HepG2 (cell line): ENCODE measurements around the gene NIPSNAP3A. TPM values are rescaled to one million over a fixed set of nuclear protein-coding genes. Genes with fewer than 3 reads are reported as not detected.
A peak's percentile ranks its signal among the peaks of the same experiment; 100 is the strongest.

Experiments used
- FOXO1 ChIP-seq: sonication (generic); formaldehyde crosslinking; IDR thresholded peaks from 2 replicates; pipeline ENCODE4 v1.4.0; 2020; ENCODE audit warnings: missing genetic modification reagents
- KDM5A ChIP-seq: fragments of 200-600 bp; sonication (generic); IDR thresholded peaks from 2 replicates; pipeline ENCODE4 v1.7.0; 2018; ENCODE audit warnings: antibody characterized with exemption, mild to moderate bottlenecking, low read length, borderline replicate concordance
- MAX ChIP-seq: IDR thresholded peaks from 2 replicates; pipeline ENCODE4 v1.6.1; 2012; ENCODE audit warnings: inconsistent platforms
- MAZ ChIP-seq, 2 experiments: sonication (generic) in 1 of 2; formaldehyde crosslinking in 1 of 2; IDR thresholded peaks; 2 replicates each; pipeline versions ENCODE4 v1.5.0 to v1.6.1; 2012 to 2020; ENCODE audit warnings: low read depth in 2 of 2, mild to moderate bottlenecking in 2 of 2, borderline replicate concordance in 1 of 2, improper control_type of control experiment in 1 of 2, low read length in 1 of 2, missing genetic modification reagents in 1 of 2, moderate library complexity in 1 of 2
- SKIL ChIP-seq: sonication (generic); formaldehyde crosslinking; IDR thresholded peaks from 2 replicates; pipeline ENCODE4 v1.8.0; 2022; ENCODE audit warnings: missing genetic modification reagents, mild to moderate bottlenecking, moderate library complexity, borderline replicate concordance
- THAP9 ChIP-seq: sonication (generic); formaldehyde crosslinking; IDR thresholded peaks from 2 replicates; pipeline ENCODE4; 2020; ENCODE audit warnings: missing genetic modification reagents, mild to moderate bottlenecking, borderline replicate concordance
- XRCC5 ChIP-seq: fragments of 200-400 bp; formaldehyde crosslinking; optimal IDR thresholded peaks from 2 replicates; pipeline ENCODE3; 2017; ENCODE audit warnings: mild to moderate bottlenecking, low read length
- ZNF503 ChIP-seq: sonication (generic); formaldehyde crosslinking; IDR thresholded peaks from 2 replicates; pipeline ENCODE4 v1.4.0; 2020; ENCODE audit warnings: missing genetic modification reagents
- ZNF672 ChIP-seq: sonication (generic); formaldehyde crosslinking; IDR thresholded peaks from 2 replicates; pipeline ENCODE4 v1.8.1; 2022; ENCODE audit warnings: missing genetic modification reagents
- ZNF710 ChIP-seq: sonication (generic); formaldehyde crosslinking; IDR thresholded peaks from 2 replicates; pipeline ENCODE4 v1.5.0; 2020; ENCODE audit warnings: mild to moderate bottlenecking, missing genetic modification reagents, borderline replicate concordance
- ZNF839 ChIP-seq: sonication (generic); formaldehyde crosslinking; IDR thresholded peaks from 2 replicates; pipeline ENCODE4 v1.4.0; 2020; ENCODE audit warnings: missing genetic modification reagents, mild to moderate bottlenecking, borderline replicate concordance
- polyA plus RNA-seq, 8 experiments: library from polyadenylated mRNA; depleted of rRNA in 3 of 8; stranded (reverse) in 7 of 8; unstranded in 1 of 8; fragments of >200 nt; fragmentation: Illumina TruSeq in 4 of 8; extraction: Trizol in 4 of 8; gene quantifications; 2 replicates each; pipeline versions ENCODE4 v1.2.1 to v1.2.3, GENCODE V29; 2011 to 2016; ENCODE audit warnings: low read depth in 4 of 8, missing spikeins in 1 of 8, mixed read lengths in 1 of 8; ENCODE audit not compliant: insufficient read depth in 1 of 8
- total RNA-seq, 5 experiments: library from RNA; depleted of rRNA; stranded (reverse); fragments of >200 nt; fragmentation: Illumina TruSeq; extraction: Trizol; gene quantifications; 2 replicates each; pipeline ENCODE4 v1.2.3, GENCODE V29; 2016; ENCODE audit warnings: low read depth in 1 of 5
- TF ChIP-seq, protein P1 (sequence below): sonication (generic); formaldehyde crosslinking; IDR thresholded peaks from 2 replicates; pipeline ENCODE4 v1.4.0; 2020; ENCODE audit warnings: missing genetic modification reagents, mild to moderate bottlenecking, borderline replicate concordance

The NIPSNAP3A gene
- total and polyA plus RNA-seq, 2 of the 13 experiments (the other 11 are each of a cell fraction or from before 2014, with no cell fraction given), result 13.7 to 14.6 TPM

- TF ChIP-seq ZNF839 (CRISPR knock-in tag), result 0 out of 2 replicates have a peak, but pooled peaks have one; percentile 60
- peak; percentile 15 for TF ChIP-seq XRCC5
- no peak for TF ChIP-seq FOXO1
- TF ChIP-seq ZNF710 (CRISPR knock-in tag), result peak; percentile 20; the same call in 1 of the 2 replicates
- TF ChIP-seq MAX, result no peak; the same call in none of the 2 replicates
- TF ChIP-seq MAZ (IDR thresholded peaks at IDR 0.05; ENCODE audit: borderline replicate concordance, low read depth, low read length), result 0 out of 2 replicates have a peak, but pooled peaks have one; percentile 9
- TF ChIP-seq MAZ (CRISPR knock-in tag; IDR thresholded peaks at IDR 0.05; ENCODE audit: low read depth), result peak; percentile 72
- TF ChIP-seq ZNF672 (CRISPR knock-in tag), result no peak
- TF ChIP-seq, protein P1, sequence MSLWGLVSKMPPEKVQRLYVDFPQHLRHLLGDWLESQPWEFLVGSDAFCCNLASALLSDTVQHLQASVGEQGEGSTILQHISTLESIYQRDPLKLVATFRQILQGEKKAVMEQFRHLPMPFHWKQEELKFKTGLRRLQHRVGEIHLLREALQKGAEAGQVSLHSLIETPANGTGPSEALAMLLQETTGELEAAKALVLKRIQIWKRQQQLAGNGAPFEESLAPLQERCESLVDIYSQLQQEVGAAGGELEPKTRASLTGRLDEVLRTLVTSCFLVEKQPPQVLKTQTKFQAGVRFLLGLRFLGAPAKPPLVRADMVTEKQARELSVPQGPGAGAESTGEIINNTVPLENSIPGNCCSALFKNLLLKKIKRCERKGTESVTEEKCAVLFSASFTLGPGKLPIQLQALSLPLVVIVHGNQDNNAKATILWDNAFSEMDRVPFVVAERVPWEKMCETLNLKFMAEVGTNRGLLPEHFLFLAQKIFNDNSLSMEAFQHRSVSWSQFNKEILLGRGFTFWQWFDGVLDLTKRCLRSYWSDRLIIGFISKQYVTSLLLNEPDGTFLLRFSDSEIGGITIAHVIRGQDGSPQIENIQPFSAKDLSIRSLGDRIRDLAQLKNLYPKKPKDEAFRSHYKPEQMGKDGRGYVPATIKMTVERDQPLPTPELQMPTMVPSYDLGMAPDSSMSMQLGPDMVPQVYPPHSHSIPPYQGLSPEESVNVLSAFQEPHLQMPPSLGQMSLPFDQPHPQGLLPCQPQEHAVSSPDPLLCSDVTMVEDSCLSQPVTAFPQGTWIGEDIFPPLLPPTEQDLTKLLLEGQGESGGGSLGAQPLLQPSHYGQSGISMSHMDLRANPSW (CRISPR knock-in tag), result peak; percentile 56; the same call in 1 of the 2 replicates
- peak; percentile 89; the same call in 1 of the 2 replicates for TF ChIP-seq THAP9
- peak; percentile 71; the same call in 1 of the 2 replicates for TF ChIP-seq KDM5A
- 0 out of 2 replicates have a peak, but pooled peaks have one; percentile 67 for TF ChIP-seq ZNF503
- TF ChIP-seq SKIL, result no peak
Observed at GRCh38 chr9:104747565-104748358, at the start of gene NIPSNAP3A (continued).
